ENCODE results near the gene ANGPTL7.

ANGPTL7 gene

DNA sequence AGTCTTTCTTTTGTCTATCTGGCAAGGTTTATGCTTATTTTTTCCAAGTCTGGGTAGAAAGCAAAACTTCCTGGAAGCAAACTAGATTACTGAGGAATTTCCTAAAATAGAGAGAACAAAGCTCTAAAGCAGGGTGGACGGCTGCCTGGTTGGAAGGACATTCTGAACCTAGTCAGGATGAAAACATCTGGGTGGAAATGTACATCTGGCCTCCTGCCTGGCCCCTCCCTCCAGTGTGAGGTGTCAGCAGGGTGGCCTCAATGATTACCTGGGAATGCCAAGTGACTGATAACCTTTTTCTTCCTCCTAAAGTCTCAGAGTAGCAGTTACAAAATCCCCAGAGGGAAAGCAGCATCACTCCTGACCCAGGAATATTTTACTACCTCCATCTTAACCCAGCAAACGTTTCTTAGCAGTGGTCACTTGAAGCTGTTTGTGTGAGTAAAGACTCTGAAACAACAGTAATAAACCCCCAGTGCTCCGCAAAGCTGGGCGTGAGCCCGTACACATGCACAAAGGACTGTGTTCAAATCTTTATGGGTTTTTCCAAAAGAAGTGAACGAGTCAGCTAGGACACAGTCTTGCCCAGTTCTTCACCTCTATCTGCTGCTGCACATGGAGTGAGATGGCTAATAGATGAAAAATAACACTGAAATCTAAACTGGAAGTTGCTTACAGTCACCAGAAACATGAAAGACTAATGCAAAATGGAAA, 18.9 kb downstream of the ANGPTL7 start:
- no peak for DNase-seq

DNA sequence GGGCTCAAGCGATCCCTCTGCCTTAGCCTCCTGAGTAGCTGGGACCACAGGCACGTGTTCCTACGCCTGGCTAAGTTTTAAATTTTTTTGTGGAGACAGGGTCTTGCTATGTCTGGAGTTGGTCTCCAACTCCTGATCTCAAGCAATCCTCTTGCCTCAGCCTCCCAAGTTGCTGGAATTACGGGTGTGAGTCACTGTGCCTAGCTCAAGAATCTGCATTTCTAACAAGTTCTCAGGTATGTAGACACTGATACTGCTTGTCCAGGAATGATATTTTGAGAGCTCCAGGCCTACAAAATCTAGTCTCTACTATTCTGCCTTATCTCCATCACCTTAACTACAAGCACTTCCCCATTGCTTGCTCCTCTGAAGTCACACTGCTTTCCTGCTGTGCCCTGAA, 22.3 kb downstream of the ANGPTL7 start:
- no peak for DNase-seq

DNA sequence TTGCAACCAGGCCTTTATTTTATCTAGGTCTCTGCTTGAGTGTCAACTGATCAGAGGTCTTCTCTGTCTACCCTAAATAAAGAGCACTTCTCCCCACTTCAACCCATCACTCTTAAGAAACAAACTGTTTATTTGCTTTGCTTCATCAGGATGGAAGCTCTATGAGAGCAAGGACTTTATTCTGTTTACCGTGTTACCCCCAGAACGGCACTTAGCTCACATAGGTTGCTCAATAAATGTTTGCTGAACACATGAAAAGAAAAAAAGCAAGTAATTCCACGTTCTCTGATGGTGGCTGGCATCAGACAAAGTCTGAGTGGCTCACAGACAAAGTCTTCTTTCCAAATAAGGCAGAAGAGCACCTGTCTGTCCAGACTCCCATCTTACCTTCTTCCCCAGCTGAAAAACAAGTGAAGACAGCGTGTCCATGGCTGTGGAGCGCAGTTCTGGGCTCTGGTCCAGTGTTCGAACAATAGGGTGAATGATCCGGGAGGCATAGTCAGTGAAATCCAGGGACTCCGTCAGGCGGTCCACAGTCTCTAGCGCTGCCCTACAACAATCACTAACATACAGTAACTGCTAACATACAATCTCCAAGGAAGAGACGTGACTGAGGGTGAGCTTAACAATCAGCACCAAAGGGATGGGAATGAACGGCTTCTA, 22.9 kb downstream of the ANGPTL7 start:
- DNase-seq = no peak

DNA sequence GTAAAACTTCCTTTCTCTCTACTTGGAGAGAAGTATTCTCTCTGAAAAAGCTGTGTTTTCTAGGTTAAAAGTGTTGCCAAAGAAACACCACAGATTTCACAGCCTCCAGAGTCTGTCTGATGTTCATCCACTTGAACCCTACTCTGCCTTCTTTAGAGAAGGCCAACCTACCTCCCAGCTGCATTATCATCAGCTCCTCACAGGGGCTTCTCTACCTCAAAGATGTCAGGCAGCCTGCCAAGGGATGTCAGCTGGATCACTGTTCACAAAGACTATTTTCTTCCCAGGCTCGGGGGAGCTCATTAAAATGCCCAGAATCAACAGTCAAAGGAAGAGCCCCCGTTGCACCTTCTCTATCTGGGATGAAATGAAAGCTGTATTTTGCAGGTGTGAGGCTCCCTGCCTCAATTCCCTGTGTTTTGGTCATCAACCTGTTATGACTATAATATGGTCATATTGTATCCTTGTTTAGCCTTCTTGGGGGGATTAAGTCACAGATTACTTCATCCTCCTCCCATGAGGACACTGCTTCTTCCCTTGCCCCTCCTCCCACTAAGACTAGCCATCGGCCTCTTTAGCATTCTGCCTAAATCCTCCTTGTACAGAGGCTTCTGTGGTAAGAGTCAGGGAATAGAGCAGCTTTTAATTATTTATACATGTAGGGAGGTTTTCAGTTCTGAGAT, 25.7 kb downstream of the ANGPTL7 start:
- DNase-seq = peak; percentile 10

DNA sequence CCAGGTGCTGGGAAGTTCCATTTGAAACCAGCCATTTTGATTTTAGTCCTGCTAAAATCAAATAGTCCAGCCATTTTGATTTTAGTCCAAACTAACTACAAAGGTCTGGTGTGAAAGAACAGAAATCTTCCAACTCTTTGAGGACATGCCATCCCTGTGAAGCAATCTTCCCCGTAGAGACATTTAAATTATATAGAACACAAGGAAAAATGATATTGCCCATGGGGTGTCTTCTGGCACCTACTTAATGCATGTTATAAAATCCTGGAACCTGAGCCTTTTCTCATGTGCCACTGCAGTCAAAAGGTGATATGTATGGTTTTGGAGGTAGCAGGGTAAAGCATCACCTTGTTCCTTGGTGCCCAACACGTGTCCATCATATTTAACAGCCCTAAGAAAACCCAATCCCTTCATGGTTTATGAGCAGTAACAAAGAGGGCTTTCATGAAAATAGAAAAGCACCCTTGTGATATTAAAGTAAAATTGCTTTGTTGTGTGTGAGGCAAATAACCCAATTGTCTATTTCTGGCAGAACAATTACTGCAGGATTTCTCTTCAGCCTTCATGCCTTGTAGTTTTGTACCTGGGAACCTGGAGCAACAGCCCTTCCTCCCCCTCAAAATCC, 26.3 kb downstream of the ANGPTL7 start:
- no peak for DNase-seq

DNA sequence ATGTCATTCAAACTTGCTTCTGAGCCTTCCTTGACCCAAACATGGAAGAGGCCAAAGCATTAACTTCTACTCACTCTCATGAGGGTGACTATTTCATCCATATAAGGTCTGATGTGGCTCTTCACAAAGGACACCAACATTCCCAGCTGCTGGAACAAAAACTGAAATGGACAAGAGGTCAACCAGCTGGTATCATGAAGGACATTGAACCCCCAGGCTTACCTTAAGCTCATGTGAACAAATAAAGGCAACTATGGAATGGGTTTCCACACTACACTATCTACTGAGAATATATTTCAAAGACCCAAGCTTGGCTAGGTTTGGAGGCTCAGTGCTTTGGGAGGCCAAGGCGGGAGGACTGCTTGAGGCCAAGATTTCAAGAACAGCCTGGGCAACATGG, 26.9 kb downstream of the ANGPTL7 start:
- no peak for DNase-seq

DNA sequence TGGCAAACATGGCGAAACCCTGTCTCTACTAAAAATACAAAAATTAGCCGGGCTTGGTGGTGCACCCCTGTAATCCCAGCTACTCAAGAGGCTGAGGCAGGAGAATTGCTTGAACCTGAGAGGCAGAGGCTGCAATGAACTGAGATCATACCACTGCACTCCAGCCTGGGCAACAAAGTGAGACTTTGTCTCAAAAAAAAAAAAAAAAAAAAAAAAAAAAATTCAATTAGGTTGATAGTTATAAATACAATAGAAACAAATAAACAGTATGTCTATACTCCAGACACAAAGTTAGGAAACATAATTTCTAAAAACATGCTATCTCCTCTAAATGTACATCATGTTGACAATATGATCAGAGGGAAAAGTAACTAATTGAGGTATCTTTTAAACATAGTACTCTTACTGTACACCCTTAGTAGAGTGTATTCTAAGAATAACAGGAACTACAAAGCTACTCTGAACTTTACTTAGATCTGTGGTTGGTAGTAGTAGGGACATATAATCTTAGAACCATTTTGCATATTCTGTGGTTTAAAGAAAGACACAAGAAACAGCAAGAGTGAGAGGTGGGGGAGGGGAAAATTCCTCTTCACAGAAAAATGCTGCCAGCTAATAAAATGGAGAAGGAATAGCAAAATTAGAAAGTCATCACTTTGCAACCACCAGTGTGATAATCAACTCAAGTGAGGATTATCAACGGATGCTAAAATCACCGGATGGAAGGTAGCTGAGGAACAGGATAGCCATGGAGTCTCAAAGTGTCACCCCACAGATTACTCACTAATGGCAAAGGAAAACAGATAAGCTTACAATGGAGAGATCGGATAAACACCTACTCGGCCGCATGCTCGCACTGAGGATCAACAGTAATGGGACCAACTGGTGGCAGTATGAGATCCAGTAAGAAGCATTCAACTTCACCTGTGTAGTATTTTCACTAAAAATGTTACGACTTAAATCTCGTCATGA, 38.2 kb downstream of the ANGPTL7 start:
- DNase-seq = no peak

DNA sequence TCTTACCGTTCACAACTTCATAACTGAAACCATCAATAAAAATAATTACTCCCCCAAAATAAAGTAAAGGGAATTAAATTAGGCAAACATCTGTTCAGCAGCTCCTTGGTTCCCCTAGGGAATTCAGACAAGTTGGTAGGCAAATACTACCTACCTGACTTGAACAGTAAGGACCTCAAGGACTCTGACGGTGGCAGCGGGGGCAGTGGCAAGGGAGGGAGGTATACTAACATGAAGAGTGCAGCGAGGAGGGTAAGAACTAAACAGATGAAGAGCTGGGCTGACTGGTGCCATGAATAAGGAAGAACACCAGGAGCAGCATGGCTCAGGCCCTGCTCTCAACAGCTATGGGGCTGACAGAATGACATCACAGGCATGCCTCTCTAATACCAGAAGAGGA, 40.0 kb downstream of the ANGPTL7 start:
- no peak for DNase-seq

DNA sequence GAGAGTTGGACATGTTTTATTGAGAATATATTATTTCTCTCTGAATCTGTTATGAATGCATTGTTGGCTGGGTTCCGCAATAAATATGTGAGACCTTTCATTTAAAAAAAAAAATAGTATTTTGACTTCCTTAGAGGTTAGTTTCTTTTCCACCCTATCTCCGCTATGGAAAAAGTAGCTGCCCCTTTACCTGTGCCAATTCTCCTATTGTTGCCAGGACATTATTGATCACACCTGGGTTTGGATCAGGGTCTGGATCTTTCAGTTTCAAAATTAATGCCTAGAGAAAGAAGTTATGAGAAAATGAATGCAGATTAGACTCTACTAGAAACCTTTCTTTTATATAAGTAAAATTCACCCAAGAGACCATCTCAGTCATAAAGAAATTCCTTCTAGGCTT, 44.1 kb downstream of the ANGPTL7 start:
- DNase-seq = no peak

DNA sequence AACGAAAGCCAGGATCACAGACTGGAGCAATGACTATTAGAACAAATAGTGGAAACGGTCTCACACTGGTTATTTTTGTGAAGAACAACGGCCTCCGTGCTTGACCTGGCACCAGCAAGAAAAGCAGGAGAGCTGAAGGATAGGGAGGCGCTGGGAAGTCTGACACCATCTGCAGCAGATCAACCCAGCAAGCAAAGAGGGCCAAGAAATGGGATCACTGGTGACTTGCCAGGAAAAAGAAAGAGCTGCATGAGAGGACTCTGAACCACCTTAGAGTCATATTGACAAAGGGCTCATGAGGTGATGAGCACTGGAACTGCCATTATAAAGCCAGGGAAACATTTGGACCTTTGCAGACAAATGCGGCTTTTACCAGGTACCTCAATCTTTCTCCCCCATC, 48.2 kb downstream of the ANGPTL7 start:
- no peak for DNase-seq

DNA sequence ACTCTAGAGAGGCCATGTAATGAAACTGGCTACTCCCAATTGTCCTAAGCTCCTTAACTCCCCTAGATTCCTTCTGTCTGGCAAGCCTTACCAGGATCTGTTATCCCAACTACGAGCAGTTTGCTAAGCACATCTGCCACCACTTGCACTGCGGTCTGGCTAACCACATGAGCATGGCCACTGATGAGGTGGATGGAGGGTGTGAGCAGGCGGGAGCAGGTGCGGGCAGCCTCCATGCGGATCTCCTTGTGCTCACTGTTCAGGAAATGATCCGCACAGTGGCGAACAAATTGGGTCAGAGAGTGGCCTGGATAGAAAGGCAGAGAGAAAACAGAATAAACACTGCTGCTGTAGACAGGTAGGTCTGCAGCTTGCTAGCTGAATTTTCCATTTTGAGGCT, 49.2 kb downstream of the ANGPTL7 start:
- no peak for DNase-seq

DNA sequence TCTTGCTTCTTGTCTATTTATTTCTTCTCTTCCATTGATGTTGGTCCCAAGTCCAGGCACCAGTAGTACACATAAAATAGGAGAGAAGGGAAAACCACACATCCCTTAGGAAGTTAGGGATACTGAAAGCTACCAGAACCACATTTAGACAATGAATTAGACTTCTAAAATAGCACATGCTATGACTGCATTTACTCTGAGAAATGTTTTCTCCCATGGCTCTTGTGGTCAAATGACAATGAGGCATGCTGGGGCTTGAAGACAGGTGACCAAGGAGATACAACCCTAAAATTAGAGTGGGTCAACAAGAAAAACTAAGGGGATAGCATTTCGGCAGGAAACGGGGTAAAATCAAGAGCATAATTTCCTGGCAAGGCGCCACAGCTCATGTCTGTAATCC, 56.1 kb downstream of the ANGPTL7 start:
- no peak for DNase-seq
